Measurements from ENCODE around the gene PPP1R3D.

PPP1R3D gene, protein sequence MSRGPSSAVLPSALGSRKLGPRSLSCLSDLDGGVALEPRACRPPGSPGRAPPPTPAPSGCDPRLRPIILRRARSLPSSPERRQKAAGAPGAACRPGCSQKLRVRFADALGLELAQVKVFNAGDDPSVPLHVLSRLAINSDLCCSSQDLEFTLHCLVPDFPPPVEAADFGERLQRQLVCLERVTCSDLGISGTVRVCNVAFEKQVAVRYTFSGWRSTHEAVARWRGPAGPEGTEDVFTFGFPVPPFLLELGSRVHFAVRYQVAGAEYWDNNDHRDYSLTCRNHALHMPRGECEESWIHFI

DNA sequence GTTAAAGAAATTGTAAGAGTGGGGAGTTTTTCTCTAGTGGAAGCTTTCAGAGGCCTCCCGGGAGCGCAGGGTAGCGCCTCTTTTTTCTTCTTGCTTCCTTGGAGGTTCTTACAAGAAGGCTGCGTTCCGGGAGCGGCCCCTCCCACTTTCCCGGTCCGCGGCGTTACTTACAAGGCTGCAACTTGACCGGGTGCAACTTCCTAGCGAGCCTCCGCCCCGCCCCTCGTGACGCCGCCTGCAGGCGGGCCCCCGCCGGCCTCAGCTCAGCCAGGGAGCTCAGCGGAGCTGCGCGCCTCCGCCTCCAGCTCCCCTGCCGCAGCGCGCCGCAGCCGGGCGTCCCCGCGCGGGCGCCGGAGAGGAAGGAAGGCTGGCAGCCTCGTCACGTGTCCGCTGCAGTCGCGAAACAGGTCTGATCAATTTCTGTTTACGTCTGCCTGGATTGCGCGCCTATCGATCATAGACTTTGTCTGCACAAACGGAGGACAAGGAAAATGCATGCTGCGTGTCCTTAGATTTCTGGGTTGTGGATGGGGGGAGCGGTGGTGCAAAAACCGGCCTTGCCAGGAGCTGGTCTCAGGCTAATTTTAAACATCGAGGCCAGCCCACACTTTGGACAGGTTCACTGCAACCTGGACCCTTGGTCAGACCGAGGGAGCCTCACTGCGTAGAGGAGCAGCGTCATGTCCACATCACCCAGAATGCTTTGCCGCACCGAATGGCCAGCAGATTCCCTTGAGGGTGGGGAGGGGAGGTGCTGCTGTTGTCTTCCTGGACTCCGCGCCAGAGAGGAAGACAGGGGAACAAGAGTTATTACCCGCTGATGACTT lies at the start of gene PPP1R3D, which contains the start of gene FAM217B:
TSS of gene PPP1R3D (minus strand) at position 177 of the 827 bp plus-strand sequence. CDS start 374 bp downstream, outside the sequence.
TSS of gene FAM217B (plus strand) at position 261 of the 827 bp plus-strand sequence. CDS start 3,555 bp downstream, outside the sequence.
- H3K4me3 ChIP-seq (ENCODE audit: low read depth in 1 of 2, low read length in 1 of 2): peak within 1 kb of the TSS; percentile 60 to 93
- H3K9me3 ChIP-seq: no peaks in the 10 kb centered on the region
- TF ChIP-seq, protein P1, sequence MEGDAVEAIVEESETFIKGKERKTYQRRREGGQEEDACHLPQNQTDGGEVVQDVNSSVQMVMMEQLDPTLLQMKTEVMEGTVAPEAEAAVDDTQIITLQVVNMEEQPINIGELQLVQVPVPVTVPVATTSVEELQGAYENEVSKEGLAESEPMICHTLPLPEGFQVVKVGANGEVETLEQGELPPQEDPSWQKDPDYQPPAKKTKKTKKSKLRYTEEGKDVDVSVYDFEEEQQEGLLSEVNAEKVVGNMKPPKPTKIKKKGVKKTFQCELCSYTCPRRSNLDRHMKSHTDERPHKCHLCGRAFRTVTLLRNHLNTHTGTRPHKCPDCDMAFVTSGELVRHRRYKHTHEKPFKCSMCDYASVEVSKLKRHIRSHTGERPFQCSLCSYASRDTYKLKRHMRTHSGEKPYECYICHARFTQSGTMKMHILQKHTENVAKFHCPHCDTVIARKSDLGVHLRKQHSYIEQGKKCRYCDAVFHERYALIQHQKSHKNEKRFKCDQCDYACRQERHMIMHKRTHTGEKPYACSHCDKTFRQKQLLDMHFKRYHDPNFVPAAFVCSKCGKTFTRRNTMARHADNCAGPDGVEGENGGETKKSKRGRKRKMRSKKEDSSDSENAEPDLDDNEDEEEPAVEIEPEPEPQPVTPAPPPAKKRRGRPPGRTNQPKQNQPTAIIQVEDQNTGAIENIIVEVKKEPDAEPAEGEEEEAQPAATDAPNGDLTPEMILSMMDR (IDR thresholded peaks at IDR 0.05): peak; percentile 59
- no peaks in the 10 kb centered on the region for H3K27me3 ChIP-seq
- H3K36me3 ChIP-seq: peaks cover 33% of the 10 kb centered on the region
- H3K27ac ChIP-seq: peak within 1 kb of the TSS; percentile 98
- H3K4me1 ChIP-seq (ENCODE audit: control insufficient read depth in 1 of 2, insufficient read depth in 1 of 2, low read depth in 1 of 2, low read length in 1 of 2): peaks cover 75 to 81% of the 10 kb centered on the region in 2 experiments

DNA sequence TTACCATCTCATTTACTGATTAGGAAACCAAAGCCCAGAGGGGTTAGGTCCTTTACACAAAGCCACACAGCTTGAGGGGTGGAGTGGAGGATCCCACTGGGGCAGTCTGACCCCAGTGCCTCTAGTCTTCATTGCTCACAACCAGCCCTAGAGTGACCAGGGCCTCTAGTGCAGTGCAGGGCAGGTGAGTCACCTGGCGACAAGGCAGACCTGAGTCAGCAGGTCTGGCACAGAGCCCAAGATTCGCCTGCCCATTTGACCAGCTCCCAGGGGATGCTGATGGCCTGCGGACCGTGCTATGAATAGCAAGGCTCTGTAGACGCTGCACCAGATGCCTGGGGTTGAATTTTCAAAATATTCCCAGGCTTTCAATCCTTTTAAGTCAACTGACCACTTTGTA lies 48.0 kb upstream of the PPP1R3D start:
- H3K4me1 ChIP-seq (ENCODE audit: control insufficient read depth in 1 of 2, insufficient read depth in 1 of 2, low read depth in 1 of 2, low read length in 1 of 2): peaks cover 61 to 80% of the 10 kb centered on the region in 2 experiments
- no peaks in the 10 kb centered on the region for H3K27me3 ChIP-seq
- H3K9me3 ChIP-seq: no peaks in the 10 kb centered on the region
- TF ChIP-seq, protein P1 (IDR thresholded peaks at IDR 0.05): no peak
- H3K36me3 ChIP-seq: no peaks in the 10 kb centered on the region
- no peak overlapping the region for H3K4me3 ChIP-seq (ENCODE audit: low read depth in 1 of 2, low read length in 1 of 2)
- H3K27ac ChIP-seq: peak overlapping the region; percentile 56

DNA sequence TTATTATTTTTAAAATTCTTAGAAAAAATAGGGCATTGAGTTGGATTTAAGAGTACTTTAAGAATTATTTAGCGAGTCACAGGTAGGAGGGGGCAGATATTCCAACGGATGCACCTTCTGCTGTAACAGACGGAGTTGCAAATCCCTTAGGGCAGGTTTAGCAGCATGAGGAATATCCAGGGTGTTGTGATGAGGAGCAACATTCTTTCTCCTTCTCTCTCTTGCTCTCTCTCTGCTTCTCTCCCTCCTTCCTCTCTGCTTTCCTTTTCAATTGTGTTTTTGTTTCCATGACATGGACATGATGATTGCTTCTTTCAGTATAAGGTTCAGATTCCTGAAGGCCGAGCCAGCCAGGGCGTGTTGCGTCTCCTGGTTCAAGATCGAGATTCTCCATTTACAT lies 47.0 kb upstream of the PPP1R3D start:
- TF ChIP-seq, protein P1 (IDR thresholded peaks at IDR 0.05): no peak
- Histone ChIP-seq H3K27me3 (no peaks in the 10 kb centered on the region), H3K9me3 (no peaks in the 10 kb centered on the region), H3K4me3 (ENCODE audit: low read depth in 1 of 2, low read length in 1 of 2) (no peak overlapping the region), H3K27ac (peak overlapping the region; percentile 90), H3K4me1 (ENCODE audit: control insufficient read depth in 1 of 2, insufficient read depth in 1 of 2, low read depth in 1 of 2, low read length in 1 of 2) (peaks cover 58 to 74% of the 10 kb centered on the region in 2 experiments), H3K36me3 (no peaks in the 10 kb centered on the region)

DNA sequence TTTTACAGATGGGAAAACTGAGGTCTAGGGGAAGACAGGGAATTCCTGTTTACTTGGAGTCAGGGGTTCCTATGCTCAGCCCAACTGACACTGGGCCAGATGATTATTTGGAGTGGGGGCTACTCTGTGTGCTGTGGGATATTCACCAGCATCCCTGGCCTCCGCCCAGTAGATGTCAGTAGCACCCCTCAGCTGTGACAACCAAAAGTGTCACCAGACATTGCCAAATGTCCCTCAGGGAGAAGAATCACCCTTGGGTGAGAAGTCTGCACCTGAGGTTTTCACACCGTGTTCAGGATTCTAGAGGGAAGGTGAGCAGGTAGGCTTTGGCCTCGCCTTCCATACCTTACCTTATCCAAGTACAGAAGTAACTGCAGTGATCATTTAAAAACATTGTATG lies 45.8 kb upstream of the PPP1R3D start:
- H3K27ac ChIP-seq: peak overlapping the region; percentile 90
- peak overlapping the region in 1 of 2 experiments; percentile 2 for H3K4me3 ChIP-seq (ENCODE audit: low read depth in 1 of 2, low read length in 1 of 2)
- no peaks in the 10 kb centered on the region for H3K27me3 ChIP-seq
- no peaks in the 10 kb centered on the region for H3K9me3 ChIP-seq
- H3K4me1 ChIP-seq (ENCODE audit: control insufficient read depth in 1 of 2, insufficient read depth in 1 of 2, low read depth in 1 of 2, low read length in 1 of 2): peaks cover 46 to 62% of the 10 kb centered on the region in 2 experiments
- H3K36me3 ChIP-seq: no peaks in the 10 kb centered on the region
- TF ChIP-seq, protein P1 (IDR thresholded peaks at IDR 0.05): peak; percentile 61

DNA sequence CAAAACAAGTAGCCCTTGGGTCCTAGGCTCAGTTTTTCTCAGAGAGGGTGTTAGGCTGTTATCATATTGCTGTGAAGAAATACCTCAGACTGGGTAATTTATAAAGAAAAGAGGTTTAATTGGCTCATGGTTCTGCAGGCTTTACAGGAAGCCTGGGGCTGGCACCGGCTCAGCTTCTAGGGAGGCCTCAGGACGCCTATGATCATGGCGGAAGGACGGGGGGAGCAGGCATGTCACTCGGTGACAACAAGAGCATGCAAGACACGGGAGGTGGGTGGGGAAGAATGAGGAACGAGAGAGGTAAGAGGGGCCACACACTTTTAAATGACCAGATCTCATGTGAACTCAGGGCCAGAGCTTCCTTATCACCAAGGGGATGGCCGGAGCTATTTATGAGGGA lies 45.1 kb upstream of the PPP1R3D start:
- peak overlapping the region; percentile 90 for H3K27ac ChIP-seq
- H3K4me1 ChIP-seq (ENCODE audit: control insufficient read depth in 1 of 2, insufficient read depth in 1 of 2, low read depth in 1 of 2, low read length in 1 of 2): peaks cover 42 to 61% of the 10 kb centered on the region in 2 experiments
- H3K27me3 ChIP-seq: no peaks in the 10 kb centered on the region
- H3K4me3 ChIP-seq (ENCODE audit: low read depth in 1 of 2, low read length in 1 of 2): peak overlapping the region in 1 of 2 experiments; percentile 33
- TF ChIP-seq, protein P1 (IDR thresholded peaks at IDR 0.05): no peak
- no peaks in the 10 kb centered on the region for H3K9me3 ChIP-seq
- H3K36me3 ChIP-seq: no peaks in the 10 kb centered on the region

Measured in neutrophil (primary cell).